ENCODE data around the gene MYO9A.

DNA sequence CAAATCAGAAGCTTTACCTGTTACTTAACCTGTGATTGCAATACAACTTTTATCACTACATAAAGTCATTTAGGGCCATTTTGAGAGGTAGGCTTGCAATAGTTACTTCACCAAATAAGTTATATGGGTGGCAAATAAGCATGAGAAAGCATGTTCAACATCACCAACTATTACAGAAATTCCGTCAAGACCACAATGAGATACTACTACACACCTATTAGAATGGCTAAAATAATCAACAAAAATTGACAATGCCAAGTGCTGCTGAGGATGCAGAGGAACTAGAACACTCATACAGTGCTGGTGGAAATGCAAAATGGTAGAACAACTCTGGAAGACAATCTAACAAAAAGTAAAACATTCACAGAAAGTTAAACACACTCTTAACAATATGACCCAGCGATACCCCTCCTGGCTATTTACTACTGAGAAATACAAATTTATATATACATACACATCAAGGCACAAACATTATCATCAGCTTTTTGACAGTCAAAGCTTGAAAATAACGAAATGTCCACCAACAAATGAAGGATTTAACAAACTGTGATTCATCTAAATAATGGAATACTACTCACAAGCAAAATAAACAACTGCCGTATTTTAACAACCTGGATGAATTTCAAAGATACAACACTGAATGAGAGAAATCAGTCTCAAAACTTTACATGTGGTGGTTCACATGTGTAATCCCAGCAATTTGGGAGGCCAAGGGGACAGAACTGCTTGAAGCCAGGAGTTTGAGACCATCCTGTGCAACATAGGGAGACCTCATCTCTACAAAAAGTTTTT lies 82.9 kb downstream of the MYO9A start:
- TF ChIP-seq, protein P1, sequence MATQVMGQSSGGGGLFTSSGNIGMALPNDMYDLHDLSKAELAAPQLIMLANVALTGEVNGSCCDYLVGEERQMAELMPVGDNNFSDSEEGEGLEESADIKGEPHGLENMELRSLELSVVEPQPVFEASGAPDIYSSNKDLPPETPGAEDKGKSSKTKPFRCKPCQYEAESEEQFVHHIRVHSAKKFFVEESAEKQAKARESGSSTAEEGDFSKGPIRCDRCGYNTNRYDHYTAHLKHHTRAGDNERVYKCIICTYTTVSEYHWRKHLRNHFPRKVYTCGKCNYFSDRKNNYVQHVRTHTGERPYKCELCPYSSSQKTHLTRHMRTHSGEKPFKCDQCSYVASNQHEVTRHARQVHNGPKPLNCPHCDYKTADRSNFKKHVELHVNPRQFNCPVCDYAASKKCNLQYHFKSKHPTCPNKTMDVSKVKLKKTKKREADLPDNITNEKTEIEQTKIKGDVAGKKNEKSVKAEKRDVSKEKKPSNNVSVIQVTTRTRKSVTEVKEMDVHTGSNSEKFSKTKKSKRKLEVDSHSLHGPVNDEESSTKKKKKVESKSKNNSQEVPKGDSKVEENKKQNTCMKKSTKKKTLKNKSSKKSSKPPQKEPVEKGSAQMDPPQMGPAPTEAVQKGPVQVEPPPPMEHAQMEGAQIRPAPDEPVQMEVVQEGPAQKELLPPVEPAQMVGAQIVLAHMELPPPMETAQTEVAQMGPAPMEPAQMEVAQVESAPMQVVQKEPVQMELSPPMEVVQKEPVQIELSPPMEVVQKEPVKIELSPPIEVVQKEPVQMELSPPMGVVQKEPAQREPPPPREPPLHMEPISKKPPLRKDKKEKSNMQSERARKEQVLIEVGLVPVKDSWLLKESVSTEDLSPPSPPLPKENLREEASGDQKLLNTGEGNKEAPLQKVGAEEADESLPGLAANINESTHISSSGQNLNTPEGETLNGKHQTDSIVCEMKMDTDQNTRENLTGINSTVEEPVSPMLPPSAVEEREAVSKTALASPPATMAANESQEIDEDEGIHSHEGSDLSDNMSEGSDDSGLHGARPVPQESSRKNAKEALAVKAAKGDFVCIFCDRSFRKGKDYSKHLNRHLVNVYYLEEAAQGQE (tag by site-specific recombination; IDR thresholded peaks at IDR 0.05): no peak
- TF ChIP-seq, protein P2, sequence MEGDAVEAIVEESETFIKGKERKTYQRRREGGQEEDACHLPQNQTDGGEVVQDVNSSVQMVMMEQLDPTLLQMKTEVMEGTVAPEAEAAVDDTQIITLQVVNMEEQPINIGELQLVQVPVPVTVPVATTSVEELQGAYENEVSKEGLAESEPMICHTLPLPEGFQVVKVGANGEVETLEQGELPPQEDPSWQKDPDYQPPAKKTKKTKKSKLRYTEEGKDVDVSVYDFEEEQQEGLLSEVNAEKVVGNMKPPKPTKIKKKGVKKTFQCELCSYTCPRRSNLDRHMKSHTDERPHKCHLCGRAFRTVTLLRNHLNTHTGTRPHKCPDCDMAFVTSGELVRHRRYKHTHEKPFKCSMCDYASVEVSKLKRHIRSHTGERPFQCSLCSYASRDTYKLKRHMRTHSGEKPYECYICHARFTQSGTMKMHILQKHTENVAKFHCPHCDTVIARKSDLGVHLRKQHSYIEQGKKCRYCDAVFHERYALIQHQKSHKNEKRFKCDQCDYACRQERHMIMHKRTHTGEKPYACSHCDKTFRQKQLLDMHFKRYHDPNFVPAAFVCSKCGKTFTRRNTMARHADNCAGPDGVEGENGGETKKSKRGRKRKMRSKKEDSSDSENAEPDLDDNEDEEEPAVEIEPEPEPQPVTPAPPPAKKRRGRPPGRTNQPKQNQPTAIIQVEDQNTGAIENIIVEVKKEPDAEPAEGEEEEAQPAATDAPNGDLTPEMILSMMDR (tag by site-specific recombination; IDR thresholded peaks at IDR 0.05): no peak
- TF ChIP-seq KLF9 (tag by site-specific recombination; IDR thresholded peaks at IDR 0.05; ENCODE audit: low read depth): no peak
- no peak for TF ChIP-seq TCF7L2 (IDR thresholded peaks at IDR 0.05; ENCODE audit: borderline replicate concordance, low read depth, low read length)
- no peak for TF ChIP-seq ZNF785 (tag by site-specific recombination; IDR thresholded peaks at IDR 0.05)
- TF ChIP-seq TRIM28 (IDR thresholded peaks at IDR 0.05; ENCODE audit: borderline replicate concordance, low read length): no peak
- TF ChIP-seq ZNF23 (tag by site-specific recombination; IDR thresholded peaks at IDR 0.05; ENCODE audit: borderline replicate concordance): no peak
- TF ChIP-seq, protein P3, sequence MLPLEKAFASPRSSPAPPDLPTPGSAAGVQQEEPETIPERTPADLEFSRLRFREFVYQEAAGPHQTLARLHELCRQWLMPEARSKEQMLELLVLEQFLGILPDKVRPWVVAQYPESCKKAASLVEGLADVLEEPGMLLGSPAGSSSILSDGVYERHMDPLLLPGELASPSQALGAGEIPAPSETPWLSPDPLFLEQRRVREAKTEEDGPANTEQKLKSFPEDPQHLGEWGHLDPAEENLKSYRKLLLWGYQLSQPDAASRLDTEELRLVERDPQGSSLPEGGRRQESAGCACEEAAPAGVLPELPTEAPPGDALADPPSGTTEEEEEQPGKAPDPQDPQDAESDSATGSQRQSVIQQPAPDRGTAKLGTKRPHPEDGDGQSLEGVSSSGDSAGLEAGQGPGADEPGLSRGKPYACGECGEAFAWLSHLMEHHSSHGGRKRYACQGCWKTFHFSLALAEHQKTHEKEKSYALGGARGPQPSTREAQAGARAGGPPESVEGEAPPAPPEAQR (tag by site-specific recombination; IDR thresholded peaks at IDR 0.05): no peak
- TF ChIP-seq HOXA7 (CRISPR knock-in tag; IDR thresholded peaks at IDR 0.05; ENCODE audit: borderline replicate concordance): no peak
- TF ChIP-seq, protein P4, sequence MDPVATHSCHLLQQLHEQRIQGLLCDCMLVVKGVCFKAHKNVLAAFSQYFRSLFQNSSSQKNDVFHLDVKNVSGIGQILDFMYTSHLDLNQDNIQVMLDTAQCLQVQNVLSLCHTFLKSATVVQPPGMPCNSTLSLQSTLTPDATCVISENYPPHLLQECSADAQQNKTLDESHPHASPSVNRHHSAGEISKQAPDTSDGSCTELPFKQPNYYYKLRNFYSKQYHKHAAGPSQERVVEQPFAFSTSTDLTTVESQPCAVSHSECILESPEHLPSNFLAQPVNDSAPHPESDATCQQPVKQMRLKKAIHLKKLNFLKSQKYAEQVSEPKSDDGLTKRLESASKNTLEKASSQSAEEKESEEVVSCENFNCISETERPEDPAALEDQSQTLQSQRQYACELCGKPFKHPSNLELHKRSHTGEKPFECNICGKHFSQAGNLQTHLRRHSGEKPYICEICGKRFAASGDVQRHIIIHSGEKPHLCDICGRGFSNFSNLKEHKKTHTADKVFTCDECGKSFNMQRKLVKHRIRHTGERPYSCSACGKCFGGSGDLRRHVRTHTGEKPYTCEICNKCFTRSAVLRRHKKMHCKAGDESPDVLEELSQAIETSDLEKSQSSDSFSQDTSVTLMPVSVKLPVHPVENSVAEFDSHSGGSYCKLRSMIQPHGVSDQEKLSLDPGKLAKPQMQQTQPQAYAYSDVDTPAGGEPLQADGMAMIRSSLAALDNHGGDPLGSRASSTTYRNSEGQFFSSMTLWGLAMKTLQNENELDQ (tag by site-specific recombination; IDR thresholded peaks at IDR 0.05; ENCODE audit: low read depth): no peak
- TF ChIP-seq, protein P5, sequence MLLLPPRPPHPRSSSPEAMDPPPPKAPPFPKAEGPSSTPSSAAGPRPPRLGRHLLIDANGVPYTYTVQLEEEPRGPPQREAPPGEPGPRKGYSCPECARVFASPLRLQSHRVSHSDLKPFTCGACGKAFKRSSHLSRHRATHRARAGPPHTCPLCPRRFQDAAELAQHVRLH (tag by site-specific recombination; IDR thresholded peaks at IDR 0.05): no peak
- no peak for TF ChIP-seq ZNF555 (tag by site-specific recombination; conservative IDR thresholded peaks at IDR 0.05)
- no peak for TF ChIP-seq ZNF184 (tag by site-specific recombination; IDR thresholded peaks at IDR 0.05)
- TF ChIP-seq, protein P6, sequence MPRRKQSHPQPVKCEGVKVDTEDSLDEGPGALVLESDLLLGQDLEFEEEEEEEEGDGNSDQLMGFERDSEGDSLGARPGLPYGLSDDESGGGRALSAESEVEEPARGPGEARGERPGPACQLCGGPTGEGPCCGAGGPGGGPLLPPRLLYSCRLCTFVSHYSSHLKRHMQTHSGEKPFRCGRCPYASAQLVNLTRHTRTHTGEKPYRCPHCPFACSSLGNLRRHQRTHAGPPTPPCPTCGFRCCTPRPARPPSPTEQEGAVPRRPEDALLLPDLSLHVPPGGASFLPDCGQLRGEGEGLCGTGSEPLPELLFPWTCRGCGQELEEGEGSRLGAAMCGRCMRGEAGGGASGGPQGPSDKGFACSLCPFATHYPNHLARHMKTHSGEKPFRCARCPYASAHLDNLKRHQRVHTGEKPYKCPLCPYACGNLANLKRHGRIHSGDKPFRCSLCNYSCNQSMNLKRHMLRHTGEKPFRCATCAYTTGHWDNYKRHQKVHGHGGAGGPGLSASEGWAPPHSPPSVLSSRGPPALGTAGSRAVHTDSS (tag by site-specific recombination; IDR thresholded peaks at IDR 0.05): no peak
